ENCODE results near the gene DARS2.

DNA sequence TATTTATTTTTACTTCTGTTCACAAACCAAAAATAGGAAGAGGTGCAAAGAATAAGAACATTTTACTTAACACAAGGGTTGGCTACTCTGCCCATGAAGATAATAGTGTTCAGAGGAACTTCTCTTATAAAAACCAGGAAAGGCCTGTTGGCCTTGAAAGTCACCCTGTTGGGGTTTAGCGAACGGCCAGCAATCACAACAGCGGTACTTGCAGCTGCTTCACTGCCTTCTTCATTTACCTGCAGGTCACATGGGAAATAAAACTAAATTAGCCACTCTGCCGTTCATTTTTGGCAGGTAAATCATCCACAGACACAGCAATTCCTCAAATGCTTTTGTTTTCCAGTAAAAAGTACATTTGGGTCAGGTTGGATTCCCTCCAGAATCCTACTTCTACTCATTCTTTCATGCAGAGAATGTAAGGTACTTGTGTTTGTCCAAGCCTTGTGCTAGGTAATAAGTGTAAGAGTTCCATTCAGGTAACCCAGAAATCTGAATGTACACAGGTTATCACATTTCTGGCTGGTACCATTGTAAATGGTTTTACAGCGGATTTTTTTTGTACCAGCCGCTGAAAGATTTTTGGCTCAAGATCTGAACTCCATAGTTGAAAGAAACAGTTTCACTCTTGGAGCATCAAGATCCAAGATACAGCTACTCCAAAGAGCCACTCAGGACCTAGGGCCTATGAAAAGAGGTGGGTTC is 79.5 kb downstream of the DARS2 start:
- TF ChIP-seq, protein P1, sequence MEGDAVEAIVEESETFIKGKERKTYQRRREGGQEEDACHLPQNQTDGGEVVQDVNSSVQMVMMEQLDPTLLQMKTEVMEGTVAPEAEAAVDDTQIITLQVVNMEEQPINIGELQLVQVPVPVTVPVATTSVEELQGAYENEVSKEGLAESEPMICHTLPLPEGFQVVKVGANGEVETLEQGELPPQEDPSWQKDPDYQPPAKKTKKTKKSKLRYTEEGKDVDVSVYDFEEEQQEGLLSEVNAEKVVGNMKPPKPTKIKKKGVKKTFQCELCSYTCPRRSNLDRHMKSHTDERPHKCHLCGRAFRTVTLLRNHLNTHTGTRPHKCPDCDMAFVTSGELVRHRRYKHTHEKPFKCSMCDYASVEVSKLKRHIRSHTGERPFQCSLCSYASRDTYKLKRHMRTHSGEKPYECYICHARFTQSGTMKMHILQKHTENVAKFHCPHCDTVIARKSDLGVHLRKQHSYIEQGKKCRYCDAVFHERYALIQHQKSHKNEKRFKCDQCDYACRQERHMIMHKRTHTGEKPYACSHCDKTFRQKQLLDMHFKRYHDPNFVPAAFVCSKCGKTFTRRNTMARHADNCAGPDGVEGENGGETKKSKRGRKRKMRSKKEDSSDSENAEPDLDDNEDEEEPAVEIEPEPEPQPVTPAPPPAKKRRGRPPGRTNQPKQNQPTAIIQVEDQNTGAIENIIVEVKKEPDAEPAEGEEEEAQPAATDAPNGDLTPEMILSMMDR (conservative IDR thresholded peaks at IDR 0.05; ENCODE audit: low read depth, low read length): no peak
- TF ChIP-seq POLR2A (IDR thresholded peaks at IDR 0.05; ENCODE audit: low read depth, low read length) (no peak), MAFK (IDR thresholded peaks at IDR 0.05; ENCODE audit: low read depth, low read length) (no peak), MAZ (IDR thresholded peaks at IDR 0.05; ENCODE audit: borderline replicate concordance, low read depth, low read length) (no peak), RCOR1 (IDR thresholded peaks at IDR 0.05; ENCODE audit: insufficient replicate concordance, low read length) (no peak), MXI1 (IDR thresholded peaks at IDR 0.05; ENCODE audit: borderline replicate concordance, low read depth, low read length) (no peak), RFX5 (IDR thresholded peaks at IDR 0.05; ENCODE audit: low read depth, low read length) (no peak), RAD21 (IDR thresholded peaks at IDR 0.05; ENCODE audit: low read length) (no peak), CEBPB (IDR thresholded peaks at IDR 0.05; ENCODE audit: low read depth, low read length) (no peak), FOS (IDR thresholded peaks at IDR 0.05; ENCODE audit: low read depth, low read length) (no peak)
- TF ChIP-seq, protein P2, sequence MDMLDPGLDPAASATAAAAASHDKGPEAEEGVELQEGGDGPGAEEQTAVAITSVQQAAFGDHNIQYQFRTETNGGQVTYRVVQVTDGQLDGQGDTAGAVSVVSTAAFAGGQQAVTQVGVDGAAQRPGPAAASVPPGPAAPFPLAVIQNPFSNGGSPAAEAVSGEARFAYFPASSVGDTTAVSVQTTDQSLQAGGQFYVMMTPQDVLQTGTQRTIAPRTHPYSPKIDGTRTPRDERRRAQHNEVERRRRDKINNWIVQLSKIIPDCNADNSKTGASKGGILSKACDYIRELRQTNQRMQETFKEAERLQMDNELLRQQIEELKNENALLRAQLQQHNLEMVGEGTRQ (IDR thresholded peaks at IDR 0.05; ENCODE audit: low read depth, low read length): no peak
